ENCODE results near the gene FLRT1. TPM values are rescaled to one million over a fixed set of nuclear protein-coding genes. Genes with fewer than 3 reads are reported as not detected.
A peak's percentile ranks its signal among the peaks of the same experiment; 100 is the strongest.

FLRT1 gene, protein sequence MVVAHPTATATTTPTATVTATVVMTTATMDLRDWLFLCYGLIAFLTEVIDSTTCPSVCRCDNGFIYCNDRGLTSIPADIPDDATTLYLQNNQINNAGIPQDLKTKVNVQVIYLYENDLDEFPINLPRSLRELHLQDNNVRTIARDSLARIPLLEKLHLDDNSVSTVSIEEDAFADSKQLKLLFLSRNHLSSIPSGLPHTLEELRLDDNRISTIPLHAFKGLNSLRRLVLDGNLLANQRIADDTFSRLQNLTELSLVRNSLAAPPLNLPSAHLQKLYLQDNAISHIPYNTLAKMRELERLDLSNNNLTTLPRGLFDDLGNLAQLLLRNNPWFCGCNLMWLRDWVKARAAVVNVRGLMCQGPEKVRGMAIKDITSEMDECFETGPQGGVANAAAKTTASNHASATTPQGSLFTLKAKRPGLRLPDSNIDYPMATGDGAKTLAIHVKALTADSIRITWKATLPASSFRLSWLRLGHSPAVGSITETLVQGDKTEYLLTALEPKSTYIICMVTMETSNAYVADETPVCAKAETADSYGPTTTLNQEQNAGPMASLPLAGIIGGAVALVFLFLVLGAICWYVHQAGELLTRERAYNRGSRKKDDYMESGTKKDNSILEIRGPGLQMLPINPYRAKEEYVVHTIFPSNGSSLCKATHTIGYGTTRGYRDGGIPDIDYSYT
- 4.5 TPM for total RNA-seq

- peak; percentile 63 to 79 for DNase-seq (ENCODE audit: low spot score in 2 of 2)
- no peak for FAIRE-seq
Measured at GRCh38 chr11:64035576-64035975, at the start of gene FLRT1. TSS of gene FLRT1 (plus strand) at chr11:64035931. CDS start at chr11:64116268, 80,337 bp downstream.

DNA sequence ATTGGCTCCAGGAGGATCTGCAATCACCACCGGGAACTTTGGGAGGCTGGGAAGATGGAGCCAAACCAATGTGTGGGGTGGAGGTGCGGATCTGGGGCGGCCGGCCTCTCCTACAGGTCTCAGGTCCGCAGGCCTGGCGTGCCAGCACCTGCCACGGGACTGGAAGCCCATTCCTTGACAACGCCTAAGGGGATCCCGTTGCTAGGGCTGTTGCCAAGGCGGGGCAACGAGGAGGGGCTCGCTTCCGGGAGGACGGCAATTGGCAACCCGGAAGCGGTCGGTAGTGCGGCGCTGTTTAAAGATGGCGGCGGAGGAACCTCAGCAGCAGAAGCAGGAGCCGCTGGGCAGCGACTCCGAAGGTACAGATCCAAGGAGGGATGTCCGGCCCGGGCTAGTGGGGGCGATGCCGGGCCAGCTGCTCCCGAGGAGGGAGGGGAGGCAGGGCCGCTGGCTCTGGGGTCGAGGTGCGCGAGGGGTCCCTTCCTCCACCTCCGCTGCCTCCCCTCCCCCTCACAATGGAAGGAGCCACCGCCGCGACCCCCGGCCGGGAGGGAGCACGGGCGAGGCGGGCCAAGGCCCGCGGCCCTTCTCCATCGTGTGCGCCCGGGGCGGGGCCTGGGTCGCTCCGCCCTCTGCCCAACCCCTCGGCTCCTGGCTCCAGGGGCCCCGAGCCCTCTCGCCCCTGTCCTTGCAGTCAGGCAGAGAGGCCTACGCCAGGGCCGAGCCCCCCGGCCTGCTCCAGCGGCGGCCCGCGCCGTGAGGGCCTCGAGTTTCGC is 49.4 kb upstream of the FLRT1 start, which contains the start of gene OTUB1:
OTUB1 (plus strand) TSS at position 283 of the 776 bp plus-strand sequence; CDS start at position 302, 19 bp downstream.
- DNase-seq (ENCODE audit: low spot score in 2 of 2) (peak; percentile 88 to 94), FAIRE-seq (no peak)

DNA sequence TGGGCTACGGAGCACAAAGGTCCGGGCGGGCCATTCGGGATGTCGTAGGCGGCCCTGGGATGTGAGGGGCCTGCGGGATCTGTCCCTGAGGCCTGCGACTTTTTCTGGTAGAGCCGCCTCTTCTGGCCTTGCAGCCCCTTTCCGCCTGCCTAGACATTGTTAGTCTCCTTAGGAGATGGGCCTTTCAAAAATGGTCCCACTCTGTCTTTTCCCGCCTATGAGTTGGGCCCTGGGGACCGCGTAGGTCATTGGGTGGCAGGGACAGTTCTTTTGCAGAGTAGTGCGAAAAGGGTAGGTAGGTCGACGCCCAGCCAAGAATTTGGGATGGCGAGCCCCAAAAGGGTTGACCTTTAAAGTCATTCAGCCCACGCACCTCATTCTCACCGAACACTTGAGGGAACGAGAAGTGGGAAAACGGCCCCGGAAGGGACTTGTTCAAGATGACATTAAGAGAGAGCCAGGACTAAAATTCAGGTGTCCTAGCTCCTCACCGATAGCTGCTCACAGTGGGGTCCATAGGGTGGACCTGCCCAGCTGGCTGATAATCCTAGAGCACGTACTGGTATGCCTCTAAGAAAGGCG is 48.7 kb upstream of the FLRT1 start:
- DNase-seq (ENCODE audit: low spot score in 2 of 2), result no peak
- no peak for FAIRE-seq

DNA sequence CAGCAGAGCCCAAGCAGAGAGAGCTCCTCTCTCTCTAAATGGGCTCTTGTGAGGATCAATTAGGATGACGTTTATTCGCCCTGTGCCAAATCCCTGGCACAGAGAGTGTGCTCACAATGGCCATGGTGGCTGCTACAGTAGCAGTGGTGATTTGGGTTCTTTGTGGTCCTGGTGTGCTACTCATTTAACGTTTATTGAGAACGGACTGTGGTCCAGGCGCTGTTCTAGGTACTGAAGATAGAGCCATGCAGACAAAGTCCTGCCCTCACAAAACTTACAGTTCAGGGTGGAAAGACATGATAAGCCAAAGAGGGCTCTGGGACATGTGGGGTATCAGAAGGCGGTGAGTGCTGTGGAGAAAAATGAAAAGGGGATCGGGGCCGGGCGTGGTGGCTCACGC is 44.2 kb upstream of the FLRT1 start:
- FAIRE-seq, result no peak

GRCh38 chr11:63993100-63993499 is 42.6 kb upstream of the FLRT1 start:
- no peak for DNase-seq (ENCODE audit: low spot score in 2 of 2)

More for the DNA sequence above, 44.2 kb upstream of the FLRT1 start:
- DNase-seq (ENCODE audit: low spot score in 2 of 2), result no peak

GRCh38 chr11:63993993-63994392 is 41.7 kb upstream of the FLRT1 start:
- no peak for DNase-seq (ENCODE audit: low spot score in 2 of 2)
- FAIRE-seq, result no peak

More at GRCh38 chr11:63993100-63993499, 42.6 kb upstream of the FLRT1 start:
- FAIRE-seq, result no peak

DNA sequence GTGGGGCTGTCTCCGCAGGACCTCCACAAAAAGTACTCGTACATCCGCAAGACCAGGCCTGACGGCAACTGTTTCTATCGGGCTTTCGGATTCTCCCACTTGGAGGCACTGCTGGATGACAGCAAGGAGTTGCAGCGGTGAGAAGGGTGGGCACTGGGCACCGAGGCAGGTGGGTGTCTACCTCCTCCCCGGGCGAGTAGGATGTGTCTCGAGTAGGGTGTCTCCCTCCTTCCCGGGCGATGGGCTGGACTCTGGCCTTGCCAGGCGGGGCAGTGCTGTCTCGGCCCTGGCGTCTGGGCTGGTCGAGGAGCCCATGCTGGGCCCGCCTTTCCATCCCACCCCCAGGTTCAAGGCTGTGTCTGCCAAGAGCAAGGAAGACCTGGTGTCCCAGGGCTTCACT is 39.2 kb upstream of the FLRT1 start:
- DNase-seq (ENCODE audit: low spot score in 2 of 2) (no peak), FAIRE-seq (no peak)

DNA sequence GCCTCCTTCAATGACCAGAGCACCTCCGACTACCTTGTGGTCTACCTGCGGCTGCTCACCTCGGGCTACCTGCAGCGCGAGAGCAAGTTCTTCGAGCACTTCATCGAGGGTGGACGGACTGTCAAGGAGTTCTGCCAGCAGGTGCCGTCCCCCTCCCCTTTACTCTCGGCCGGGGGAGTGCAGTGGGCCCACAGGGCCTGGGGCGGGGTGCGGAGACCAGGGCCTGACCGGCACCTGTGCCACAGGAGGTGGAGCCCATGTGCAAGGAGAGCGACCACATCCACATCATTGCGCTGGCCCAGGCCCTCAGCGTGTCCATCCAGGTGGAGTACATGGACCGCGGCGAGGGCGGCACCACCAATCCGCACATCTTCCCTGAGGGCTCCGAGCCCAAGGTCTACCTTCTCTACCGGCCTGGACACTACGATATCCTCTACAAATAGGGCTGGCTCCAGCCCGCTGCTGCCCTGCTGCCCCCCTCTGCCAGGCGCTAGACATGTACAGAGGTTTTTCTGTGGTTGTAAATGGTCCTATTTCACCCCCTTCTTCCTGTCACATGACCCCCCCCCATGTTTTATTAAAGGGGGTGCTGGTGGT is 38.5 kb upstream of the FLRT1 start:
- DNase-seq (ENCODE audit: low spot score in 2 of 2) (no peak), FAIRE-seq (no peak)

DNA sequence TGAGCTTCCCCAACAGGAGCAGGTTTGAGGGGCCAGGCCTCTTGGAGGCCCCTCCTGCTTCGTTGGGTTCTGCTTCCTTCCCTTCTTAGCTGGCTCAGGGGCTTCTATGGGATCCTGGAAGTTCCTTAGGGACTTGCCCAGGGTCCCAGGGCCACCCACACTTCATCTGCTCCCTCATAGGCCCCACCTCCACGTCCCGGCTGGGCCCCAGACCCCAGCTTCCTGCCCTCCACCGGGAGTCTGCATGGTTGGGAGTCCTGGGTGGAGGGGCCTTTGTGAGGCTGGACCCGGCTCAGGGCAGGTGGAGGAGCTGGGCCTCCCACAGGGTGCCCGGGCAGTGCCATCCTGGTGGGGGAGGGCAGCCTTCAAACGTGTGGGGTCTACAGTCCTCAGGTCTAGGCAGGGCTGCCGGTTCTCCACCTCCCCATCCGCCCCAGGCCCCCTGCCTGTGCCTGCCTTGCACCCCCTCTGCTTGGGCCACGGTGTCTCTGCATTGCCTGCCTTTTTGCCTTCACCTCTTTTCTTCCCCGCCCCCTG is 37.9 kb upstream of the FLRT1 start:
- FAIRE-seq, result no peak
- no peak for DNase-seq (ENCODE audit: low spot score in 2 of 2)

DNA sequence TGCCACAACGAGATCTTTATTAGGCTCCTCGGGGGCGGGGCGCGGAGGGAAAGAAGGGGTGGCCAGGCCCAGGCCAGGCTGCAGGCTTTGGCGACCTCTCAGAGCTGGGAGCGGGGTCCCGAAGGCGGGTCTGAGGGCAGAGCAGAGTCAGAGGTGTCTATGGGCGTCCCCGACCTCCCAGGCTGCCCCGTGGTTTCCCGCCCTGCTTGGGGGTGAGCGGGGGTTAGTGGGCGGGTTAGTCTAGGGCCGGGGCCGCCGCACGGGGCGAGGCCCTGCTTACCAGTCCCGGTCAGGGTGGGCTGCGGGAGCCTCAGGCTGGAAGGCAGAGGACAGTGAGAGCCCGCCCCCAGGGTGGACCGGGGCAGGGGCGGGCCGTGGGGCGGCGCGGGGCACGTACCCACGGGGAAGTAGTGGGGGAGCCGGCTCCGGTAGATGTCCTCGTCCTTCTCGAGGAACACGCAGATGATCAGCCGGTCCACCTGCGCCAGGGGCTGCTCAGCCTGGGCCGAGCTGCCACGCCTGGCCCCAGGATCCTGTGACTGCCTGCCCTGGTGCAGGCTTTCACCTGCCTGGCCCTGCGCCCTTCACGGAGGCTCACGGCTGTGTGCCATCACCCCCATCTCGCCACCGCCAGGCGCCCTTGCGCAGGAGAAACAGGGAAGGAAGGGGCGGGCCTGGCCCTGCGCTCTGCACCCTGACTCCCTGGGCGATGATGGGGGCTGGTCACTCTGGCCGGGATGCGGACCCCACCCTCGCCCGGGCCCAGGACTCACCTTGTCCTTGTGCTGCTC is 37.0 kb upstream of the FLRT1 start:
- FAIRE-seq (no peak), DNase-seq (ENCODE audit: low spot score in 2 of 2) (no peak)

DNA sequence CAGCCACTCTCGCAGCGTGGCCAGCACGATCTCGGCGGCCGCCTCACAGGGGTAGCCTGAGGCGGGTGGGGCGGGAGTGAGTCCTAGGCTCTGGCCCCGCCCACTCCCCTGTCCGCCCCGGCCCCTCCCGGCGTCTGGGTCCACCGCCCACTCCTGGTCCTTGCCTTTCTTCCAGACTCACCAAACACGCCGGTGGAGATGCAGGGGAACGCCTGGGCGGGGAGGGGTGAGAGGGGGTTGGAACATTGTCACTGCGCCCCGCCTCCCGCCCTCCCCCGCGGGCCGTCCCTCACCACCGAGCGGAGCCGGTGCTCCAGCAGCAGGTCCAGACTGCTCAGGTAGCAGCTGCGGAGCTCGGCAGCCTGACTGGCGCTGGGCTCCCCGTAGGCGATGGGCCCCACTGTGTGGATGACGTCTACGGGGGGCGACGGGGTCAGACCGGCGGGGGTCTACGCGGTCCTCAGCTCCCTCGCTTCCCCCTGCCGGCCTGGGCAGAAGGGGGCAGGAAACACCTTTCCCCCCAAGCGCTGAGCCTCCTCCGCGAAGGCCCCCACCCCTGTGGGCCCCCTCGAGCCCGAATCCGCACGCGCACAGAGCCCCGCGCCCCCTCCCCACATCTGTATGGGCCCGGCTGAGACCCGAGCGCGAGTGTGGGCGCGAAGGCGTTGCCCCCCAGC is 36.2 kb upstream of the FLRT1 start:
- DNase-seq (ENCODE audit: low spot score in 2 of 2), result peak in 1 of 2 donors; percentile 76
- FAIRE-seq, result no peak

- FAIRE-seq (no peak), DNase-seq (ENCODE audit: low spot score in 2 of 2) (peak; percentile 97 to 98)
Measured at GRCh38 chr11:64000026-64000739, 35.5 kb upstream of the FLRT1 start.

- FAIRE-seq, result no peak
- DNase-seq (ENCODE audit: low spot score in 2 of 2), result no peak
Measured at GRCh38 chr11:64000740-64001483, 34.8 kb upstream of the FLRT1 start.

DNA sequence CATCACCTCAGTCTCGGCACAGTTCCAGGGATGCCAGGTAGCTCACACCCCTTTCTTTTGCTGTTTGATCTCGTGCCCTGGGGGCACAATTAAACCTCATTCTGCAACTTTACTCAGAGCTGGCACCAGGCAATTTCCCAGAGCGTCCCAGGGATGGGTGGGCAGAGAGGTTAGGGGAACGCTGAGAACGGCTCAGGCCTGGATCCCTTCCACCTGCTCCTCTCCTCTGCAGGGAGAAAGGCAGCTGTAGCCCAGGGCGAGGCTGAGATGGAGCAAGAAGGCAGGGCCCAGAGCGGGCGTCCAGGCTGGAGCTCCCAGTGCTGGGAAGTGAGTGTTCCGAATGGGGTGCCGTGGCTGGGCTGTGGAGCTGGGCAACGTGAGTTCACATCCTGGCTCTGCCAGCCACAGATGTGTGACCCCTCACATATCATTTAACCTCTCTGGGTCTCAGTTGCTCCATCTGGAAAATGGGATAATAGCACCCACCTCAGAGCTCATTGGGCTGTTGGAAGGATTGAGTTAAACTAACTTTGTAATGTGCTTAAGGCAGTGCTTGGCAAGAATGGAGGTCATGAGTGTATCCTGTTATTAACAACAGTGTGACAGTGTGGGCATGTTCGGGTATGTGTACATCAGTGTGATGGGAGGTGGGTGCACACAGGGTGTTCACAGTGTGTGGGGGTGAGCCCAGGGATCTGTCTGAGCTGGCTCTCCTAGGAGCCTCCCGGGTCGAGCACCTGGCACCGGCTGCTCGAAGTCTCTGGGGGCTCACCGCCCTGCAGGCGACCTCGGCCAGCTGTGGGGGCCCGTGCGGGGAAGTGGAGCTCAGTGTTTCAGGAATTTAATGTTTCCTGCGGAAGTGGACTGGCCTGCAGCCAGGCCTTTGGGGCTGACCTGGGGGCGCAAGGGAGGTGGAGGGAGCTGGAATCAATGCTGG is 34.0 kb upstream of the FLRT1 start:
- DNase-seq (ENCODE audit: low spot score in 2 of 2) (no peak), FAIRE-seq (no peak)

GRCh38 chr11:64003807-64004589 is 31.7 kb upstream of the FLRT1 start:
- no peak for FAIRE-seq
- DNase-seq (ENCODE audit: low spot score in 2 of 2), result no peak

Measured in frontal cortex (tissue), 4 donors.